Erythroblast (primary cell): ENCODE results near the gene ANK2.

Source experiments
- GATA1 ChIP-seq: IDR thresholded peaks from 2 replicates; pipeline ENCODE4 v1.6.1; 2011; ENCODE audit warnings: low read depth, mild to moderate bottlenecking, control low read depth, low read length, moderate library complexity
- POLR2A ChIP-seq: IDR thresholded peaks from 2 replicates; pipeline ENCODE4 v1.6.1; 2011; ENCODE audit warnings: mild to moderate bottlenecking, low read length

- no peak for TF ChIP-seq POLR2A
- no peak for TF ChIP-seq GATA1
These were observed 123.8 kb downstream of the ANK2 start for GRCh38 chr4:113173126-113173792.
